ENCODE measurements around the gene GOT1.

GOT1 gene

DNA sequence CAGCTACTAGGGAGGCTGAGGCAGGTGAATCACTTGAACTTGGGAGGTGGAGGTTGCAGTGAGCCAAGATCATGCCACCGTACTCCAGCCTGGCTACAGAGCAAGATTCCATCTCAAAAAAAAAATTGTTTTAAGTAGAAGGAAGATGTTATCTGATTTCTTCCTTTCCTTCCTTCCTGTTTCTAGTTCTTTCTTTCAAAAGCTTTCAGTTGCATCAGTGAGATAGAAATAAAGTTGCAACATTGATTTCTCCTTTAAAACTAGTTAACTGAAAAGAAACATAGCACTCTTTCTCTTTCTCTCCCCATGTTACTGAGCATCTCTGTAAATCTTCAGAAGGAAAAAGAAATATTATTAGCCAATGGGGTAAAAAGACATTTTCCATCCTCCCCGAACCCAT lies 63.8 kb downstream of the GOT1 start:
- in situ Hi-C loops (cut with MboI; ENCODE audit: low sequenced_read_pairs): no loop called here

DNA sequence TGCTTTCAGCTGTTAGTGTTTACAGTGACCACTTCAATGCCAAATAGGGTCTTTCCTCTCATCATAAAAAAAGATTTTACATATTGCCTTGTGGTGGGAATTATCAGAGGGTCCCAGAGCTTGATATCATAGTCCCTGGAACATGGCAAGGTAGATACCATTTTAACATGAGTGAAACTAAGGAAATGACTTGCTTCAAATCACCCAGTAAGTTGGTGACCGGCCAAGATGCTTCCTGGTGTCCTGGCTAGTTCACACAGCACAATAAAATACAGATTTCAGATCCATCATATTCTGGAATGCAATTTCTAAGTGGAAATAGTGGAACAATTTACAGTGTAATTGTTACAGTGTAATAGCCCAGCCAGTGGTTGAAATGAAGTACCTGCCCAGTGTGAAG lies 64.7 kb downstream of the GOT1 start:
- in situ Hi-C loops (cut with MboI; ENCODE audit: low sequenced_read_pairs): no loop called here

DNA sequence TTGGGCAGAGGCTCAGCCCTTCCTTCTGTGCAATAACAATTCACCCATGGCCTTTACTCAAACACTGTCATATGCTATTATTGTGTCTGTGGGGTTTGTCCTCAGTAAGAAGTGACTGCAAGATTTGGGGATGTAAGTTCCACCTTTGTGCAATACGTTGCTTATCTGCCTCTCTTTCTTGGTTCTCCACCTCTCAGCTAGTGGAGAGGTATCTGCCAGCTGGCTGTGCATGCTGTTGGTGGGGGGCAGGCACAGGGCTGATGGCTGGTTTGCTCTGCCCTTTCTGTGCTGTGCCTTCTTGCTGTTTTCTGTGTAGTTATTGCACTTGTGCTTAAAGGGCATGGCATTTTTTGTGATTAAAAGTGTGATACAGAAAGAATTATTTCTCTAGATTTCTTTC lies 65.1 kb downstream of the GOT1 start:
- in situ Hi-C loops (cut with MboI; ENCODE audit: low sequenced_read_pairs): no loop called here

DNA sequence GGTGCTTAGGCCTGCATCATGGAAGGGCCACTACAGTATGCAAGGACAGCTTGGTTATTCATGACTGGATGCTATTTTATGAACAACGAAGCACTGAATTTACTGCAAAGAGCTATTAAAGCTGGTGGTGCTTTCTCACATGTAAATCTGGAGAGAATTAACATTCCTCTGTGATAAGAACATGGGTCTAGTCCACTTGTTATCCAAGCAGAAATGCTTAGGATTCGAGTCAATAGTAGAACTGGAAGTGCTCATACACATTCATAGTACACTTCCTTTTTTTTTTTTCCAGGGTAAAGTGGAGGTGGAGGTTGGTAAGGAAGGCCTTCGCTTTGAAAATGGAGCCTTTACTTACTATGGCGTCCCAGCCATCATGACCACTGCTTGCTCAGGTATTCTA lies 66.3 kb downstream of the GOT1 start:
- in situ Hi-C loops (cut with MboI; ENCODE audit: low sequenced_read_pairs): no loop called here

DNA sequence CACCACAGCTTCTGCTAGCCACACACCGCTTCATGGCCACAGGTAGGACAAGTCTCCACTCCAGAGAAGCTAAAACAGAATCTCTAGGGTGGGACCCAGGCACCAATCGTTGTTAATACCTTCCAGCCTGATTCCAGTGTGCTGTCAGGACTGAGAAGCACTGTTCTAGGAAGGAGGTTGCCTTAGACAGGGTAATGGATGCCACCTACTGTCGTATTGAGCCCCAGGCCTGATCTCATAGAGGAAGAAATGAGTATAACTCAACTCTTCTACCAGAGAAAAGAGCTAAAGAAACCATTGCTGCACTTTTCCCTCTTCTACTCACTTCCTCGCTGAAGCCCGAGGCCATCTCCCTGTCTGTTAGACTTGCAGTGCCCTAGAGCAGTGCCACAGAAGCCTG lies 69.5 kb downstream of the GOT1 start:
- in situ Hi-C loops (cut with MboI; ENCODE audit: low sequenced_read_pairs): no loop called here

DNA sequence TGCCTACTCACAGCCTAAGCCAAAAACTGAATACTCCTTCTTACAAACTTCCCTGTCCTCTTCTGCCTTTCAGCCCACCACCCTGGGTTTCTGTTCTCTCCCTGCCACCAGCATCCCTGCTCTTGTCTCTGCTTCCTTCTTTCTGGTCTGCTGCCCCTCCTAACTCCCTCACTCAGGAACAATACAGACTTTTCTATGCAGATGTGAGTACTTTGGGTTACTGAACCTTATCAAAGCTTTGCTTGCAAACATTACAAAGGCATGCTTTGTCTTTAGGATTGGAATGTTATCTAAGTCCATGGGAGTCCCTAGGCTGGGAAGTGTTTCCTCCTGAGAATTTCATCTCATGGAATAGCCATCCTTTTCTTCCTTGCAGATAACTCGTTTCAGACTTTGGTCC lies 72.3 kb downstream of the GOT1 start:
- in situ Hi-C loops (cut with MboI; ENCODE audit: low sequenced_read_pairs): no loop called here

DNA sequence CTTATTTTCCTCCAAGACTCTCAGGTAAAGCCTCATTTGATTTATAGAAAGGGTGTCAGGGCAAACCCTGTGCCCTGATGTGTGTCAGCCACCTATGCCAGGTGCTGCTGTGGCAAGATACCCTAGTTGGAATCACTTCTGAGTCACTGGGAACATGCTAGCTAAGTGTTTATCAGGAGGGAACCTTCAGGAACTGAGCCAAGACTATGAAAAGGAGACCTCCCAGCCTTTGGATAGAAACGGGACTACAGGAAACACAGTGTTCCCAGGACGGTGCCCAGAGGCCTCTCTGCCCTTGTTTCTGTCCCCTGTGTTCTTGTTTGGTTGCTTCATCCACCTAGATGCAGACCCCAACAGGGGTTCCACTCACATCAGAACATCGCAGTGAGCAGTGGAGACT lies 72.7 kb downstream of the GOT1 start:
- in situ Hi-C loops (cut with MboI; ENCODE audit: low sequenced_read_pairs): no loop called here

DNA sequence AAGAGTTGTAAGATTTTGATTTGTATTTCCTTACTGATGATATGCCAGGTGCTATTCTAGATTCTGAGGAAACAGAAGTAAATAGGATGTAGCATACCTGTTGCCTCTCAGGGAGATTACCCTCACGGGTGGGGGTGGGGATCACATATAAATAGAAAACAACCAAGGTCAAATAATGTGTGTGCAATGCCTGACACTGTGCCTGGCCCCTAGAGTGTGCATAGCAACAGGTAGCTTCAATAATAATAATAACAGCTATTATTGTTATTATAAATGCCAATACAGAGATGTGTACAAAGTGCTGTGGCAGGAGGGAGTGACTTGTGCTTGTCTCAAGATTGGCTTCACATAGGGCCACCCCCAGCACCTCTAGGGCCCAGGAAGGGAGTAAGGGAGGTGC lies 77.2 kb downstream of the GOT1 start:
- in situ Hi-C loops (cut with MboI; ENCODE audit: low sequenced_read_pairs): no loop called here

DNA sequence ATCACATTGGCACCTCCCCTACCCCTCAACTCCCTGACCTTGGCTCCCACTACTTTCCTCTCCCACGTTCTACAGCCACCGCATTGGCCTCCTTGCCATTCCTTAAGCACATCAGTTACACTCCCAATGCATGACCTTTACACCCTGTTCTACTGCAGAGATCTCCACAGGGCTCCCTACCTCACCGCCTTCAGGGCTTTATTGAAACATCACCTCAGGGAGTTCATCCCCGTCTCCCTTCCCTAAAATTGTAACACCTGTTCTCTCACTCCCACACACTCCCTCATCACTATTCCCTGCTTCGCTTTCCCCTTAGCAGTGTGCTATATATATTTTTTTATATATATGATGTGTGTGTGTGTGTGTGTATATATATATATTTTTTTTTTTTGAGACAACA lies 82.8 kb downstream of the GOT1 start:
- in situ Hi-C loops (cut with MboI; ENCODE audit: low sequenced_read_pairs): no loop called here
